Islet of Langerhans (tissue), 1 donor: ENCODE measurements around the gene FEN1.

Source experiments
- FAIRE-seq: peaks from one replicate; lab custom pipeline; 2011; peaks lifted over from hg19 to GRCh38; lab: Jason Lieb, UNC

Gene FEN1

GRCh38 chr11:61844909-61845565 is 52.3 kb downstream of the FEN1 start:
- FAIRE-seq: no peak

DNA sequence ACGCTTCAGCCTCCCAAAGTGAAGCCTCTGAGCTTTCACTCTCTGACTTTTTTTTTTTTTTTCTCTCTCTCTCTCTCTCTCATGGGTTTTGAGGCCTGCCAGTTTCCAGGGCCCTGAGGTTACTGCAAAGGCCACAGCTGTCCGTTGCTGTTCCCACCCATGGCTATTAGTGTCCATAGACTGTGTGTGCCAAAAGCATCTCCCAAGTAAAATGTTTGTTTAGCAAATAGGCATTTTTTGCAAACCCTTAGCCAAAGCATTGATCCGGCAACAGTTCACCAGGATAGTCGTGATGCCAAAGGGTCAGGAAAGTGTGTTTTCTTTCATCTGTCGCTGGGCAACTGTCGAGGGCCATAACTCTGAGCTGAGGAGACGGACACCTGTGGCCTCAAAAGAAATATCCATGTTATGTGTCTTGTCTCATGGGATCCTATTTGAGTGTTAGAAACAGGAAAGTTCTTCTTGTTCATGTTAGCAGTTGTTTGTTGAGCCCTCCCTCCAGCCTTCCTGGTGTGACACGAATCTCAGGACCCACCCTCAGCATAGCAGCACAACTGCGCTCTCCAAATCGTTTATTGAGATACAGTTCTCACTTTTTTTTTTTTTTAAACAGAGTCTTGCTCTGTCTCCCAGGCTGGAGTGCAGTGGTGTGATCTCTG is 53.8 kb downstream of the FEN1 start:
- no peak for FAIRE-seq
